Measurements from ENCODE around the gene ABCF2. TPM values are rescaled to one million over a fixed set of nuclear protein-coding genes. Genes with fewer than 3 reads are reported as not detected.
A peak's percentile ranks its signal among the peaks of the same experiment; 100 is the strongest.

The ABCF2 gene
- total RNA-seq, 1 donor from 2014 or later, result 38.1 TPM

GRCh38 chr7:151242159-151243044 is 15.4 kb upstream of the ABCF2 start:
- DNase-seq (ENCODE audit: low spot score), result no peak

- no peak for DNase-seq (ENCODE audit: low spot score)
Measured at GRCh38 chr7:151241755-151242096, 14.7 kb upstream of the ABCF2 start.

GRCh38 chr7:151240942-151241754 is 14.1 kb upstream of the ABCF2 start:
- DNase-seq (ENCODE audit: low spot score), result no peak

GRCh38 chr7:151240536-151240935 is 13.5 kb upstream of the ABCF2 start:
- no peak for DNase-seq (ENCODE audit: low spot score)

DNA sequence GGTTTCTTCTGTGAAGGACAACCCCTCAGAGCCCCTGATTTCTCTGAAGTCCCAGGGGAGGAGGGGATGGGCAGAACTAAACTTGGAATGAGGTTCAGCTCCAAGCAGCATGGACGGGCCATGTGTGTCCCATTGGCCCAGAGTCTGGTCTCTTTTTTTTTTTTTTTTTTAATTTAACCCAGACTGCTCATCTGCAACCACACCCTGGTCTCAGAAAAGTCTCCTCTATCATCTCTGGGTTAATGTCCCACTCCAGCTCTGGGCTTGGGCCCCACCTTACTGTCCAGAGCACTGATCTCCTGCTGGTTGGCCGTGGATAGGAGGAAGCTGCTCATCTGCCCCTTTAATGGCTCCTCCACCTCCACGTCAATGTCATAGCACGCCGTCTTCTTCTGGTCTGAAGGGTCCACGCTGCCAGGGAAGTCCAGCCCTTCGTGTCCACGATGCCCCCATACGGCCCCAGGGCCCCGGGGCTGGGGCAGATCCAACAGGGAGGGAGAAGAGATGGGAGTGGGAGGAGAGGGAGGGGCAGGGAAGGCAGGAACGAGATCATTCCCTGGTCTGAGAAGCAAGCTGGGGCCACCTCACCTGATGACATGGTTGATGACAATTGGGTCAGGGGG is 12.9 kb upstream of the ABCF2 start:
- no peak for DNase-seq (ENCODE audit: low spot score)

- no peak for DNase-seq (ENCODE audit: low spot score)
Measured at GRCh38 chr7:151238924-151239836, 12.2 kb upstream of the ABCF2 start.

GRCh38 chr7:151238190-151238810 is 11.3 kb upstream of the ABCF2 start:
- DNase-seq (ENCODE audit: low spot score), result no peak

- no peak for DNase-seq (ENCODE audit: low spot score)
Measured at GRCh38 chr7:151237244-151238189, 10.5 kb upstream of the ABCF2 start.

DNA sequence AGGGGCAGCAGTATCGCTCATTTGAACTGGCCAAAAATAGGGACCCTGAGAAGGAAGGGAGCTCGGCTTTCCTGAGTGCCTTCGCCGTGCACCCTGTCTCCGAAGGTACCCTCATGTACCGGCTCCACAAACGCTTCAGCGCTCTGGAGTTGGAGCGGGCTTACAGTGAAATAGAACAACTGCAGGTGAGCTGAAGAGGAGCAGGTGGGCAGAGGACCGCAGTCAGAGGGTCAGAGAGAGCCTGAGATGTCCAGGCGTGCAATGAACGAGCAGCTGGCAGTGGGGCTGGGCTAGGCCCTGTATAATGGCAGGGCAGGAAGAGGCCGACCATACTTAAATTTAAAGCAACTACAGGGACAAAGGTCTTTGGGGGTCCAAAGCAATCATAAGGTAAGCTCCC is 9.4 kb upstream of the ABCF2 start:
- no peak for DNase-seq (ENCODE audit: low spot score)

DNA sequence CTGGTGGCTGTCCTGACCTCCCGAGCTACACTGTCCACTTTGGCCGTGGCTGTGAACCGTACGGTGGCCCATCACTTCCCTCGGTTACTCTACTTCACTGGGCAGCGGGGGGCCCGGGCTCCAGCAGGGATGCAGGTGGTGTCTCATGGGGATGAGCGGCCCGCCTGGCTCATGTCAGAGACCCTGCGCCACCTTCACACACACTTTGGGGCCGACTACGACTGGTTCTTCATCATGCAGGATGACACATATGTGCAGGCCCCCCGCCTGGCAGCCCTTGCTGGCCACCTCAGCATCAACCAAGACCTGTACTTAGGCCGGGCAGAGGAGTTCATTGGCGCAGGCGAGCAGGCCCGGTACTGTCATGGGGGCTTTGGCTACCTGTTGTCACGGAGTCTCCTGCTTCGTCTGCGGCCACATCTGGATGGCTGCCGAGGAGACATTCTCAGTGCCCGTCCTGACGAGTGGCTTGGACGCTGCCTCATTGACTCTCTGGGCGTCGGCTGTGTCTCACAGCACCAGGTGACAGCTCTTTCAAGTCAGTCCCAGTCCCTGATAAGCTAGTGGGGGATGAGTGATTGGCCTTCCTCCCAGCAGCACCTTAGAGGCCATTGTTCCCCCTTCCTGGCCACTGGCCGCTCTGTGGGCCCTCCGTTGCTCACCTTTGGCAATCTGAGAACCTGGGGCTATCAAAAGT is 8.2 kb upstream of the ABCF2 start:
- no peak for DNase-seq (ENCODE audit: low spot score)

GRCh38 chr7:151233804-151234203 is 6.8 kb upstream of the ABCF2 start:
- no peak for DNase-seq (ENCODE audit: low spot score)

DNA sequence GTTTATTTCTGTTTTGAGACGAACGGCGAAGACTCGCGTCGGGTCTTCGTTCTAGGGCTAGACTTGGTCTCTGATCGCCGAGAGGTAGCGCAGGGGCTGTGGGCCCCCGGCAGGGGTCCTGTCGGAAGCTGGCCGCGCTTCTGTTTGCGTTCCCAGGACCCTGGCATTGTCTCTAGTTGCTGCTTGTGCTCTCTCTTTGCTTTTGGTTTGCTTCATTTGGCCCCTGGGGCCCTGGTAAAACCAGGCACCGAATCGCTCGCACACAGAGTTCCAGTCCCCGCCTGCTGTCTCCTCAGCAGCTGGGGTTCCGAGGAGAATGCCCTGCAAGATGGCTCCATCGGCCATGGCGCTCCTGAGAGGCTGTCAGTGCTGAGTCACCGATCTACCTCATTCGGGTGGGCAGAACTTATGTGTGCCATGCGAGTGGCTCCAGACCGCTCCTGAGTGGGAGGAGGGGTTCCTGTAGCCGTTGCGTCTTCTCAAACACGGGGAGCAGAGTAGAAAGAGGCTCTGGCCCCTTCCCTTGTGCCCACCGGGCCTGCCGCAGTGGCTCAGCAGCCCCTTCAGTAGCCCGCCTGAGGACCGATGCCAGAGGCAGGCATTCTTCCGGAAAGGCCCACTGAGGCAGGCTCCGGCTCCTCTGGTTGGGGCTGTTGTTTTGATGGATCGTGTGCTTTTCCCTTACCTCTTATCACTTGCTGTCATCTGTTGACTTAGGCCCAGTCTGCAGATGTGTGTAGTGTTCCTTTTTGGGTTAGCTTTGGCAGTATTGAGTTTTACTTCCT is 6.1 kb upstream of the ABCF2 start:
- DNase-seq (ENCODE audit: low spot score), result no peak

- DNase-seq (ENCODE audit: low spot score), result peak; percentile 98
Measured at GRCh38 chr7:151232091-151232916, 5.3 kb upstream of the ABCF2 start, which contains the start of gene CHPF2. Gene CHPF2 (plus strand): TSS chr7:151232483. CDS start chr7:151234012, 1,529 bp downstream.

DNA sequence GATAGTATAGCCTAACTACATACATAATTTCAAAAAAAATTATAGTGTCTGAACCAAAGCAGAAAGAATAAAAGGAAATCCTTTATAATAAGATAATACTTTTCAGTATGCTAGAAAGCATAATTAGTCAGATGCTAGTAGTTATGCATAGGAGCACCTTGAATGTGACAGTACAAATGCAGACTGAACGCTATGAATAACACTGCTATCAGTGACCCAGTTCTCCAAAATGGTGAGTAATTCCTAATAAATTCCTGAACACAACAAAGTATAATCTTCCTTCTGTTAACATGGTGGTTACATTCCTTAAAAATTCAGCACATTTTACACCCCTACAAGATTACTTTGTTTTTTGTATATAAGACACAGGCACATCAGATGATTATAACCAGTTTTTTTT is 4.1 kb upstream of the ABCF2 start:
- no peak for DNase-seq (ENCODE audit: low spot score)

- DNase-seq (ENCODE audit: low spot score), result no peak
Measured at GRCh38 chr7:151229249-151229648, 2.2 kb upstream of the ABCF2 start.

DNA sequence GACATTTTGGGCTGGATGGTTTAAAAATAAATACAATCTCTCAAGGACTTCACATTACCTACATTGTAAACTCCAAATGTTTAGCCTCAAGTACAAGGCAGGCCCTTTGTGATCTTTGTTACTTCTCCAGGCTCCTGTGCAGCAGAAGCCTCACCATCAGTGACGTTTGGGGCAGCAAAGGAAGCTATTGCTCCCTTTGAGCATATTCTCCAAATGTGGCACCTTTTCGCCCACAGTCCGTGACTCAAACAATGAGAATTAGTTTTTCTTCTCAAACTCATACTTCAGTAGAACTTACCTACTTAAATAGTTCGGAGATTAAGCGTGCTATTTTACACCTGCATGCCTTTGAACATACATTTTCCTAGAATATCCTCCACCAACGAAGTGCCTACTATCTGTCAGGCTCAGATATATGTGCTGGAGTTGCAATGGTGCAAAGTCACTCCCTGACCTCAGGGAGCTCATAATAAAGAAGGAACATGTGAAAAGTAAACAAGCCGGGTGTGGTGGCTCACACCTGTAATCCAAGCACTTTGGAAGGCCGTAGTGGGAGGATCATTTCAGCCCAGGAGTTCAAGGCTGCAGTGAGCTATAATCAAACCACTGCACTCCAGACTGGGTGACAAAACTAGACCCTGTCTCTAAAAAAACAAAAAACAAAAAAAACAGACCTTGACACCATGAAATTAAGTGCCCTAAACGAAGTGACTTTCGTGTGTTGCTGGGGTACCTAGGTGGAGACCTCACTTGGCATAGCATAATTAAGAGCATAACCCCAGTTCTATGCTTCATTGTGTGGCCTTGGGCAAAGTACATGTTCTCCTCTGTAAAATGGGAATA is 1.2 kb upstream of the ABCF2 start:
- DNase-seq (ENCODE audit: low spot score), result no peak

Measured in mesenteric fat pad (tissue), 1 donor.